ENCODE measurements around the gene SMIM32. TPM values are rescaled to one million over a fixed set of nuclear protein-coding genes. Genes with fewer than 3 reads are reported as not detected.

The SMIM32 gene
- total RNA-seq, 1 donor from 2014 or later, result 0.13 TPM

DNA sequence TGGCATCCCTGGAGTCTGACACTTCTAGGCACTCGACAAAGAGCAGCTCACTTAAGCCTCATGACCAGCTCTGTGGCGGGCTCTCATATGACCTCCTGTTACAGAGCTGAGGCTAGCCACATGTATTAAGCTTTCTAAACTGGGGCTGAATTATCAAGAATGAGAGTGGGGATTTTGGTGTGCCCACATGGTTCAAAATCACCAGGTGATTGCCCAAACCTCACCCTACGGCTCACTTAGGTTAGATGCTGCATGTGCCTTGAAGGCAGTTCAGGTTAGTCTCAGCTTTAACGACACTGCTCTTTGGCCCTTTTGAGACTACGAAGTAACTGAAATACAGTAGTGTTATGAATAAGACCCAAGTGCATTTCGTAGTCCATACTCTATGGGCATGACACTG is 39.4 kb upstream of the SMIM32 start:
- Histone ChIP-seq H2AFZ (replicated peaks) (no peak overlapping the region), H3K9me3 (ENCODE audit: low read depth) (no peaks in the 10 kb centered on the region), H3K4me1 (peaks cover 20% of the 10 kb centered on the region), H3K79me2 (ENCODE audit: low read depth) (no peaks in the 10 kb centered on the region), H3K27ac (no peak overlapping the region), H3K27me3 (no peaks in the 10 kb centered on the region), H4K20me1 (ENCODE audit: low read depth) (no peaks in the 10 kb centered on the region), H3K9ac (no peak overlapping the region), H3K4me2 (no peak overlapping the region), H3F3A (ENCODE audit: low read depth) (peaks cover 5% of the 10 kb centered on the region), H3K36me3 (no peaks in the 10 kb centered on the region), H3K4me3 (no peak overlapping the region)
- TF ChIP-seq EZH2 (IDR thresholded peaks at IDR 0.05), result no peak
- no peak for TF ChIP-seq EZH2phosphoT487 (IDR thresholded peaks at IDR 0.05)
- TF ChIP-seq CTCF (IDR thresholded peaks at IDR 0.05), result no peak
- H3K36me3 Mint-ChIP-seq, result no peaks in the 10 kb centered on the region
- no peak for DNase-seq (ENCODE audit: low spot score)
- no peak overlapping the region for H3K27ac Mint-ChIP-seq
- H3K27me3 Mint-ChIP-seq (ENCODE audit: insufficient read depth, low read depth), result no peaks in the 10 kb centered on the region
- H3K9me3 Mint-ChIP-seq, result no peaks in the 10 kb centered on the region
- H3K4me1 Mint-ChIP-seq, result peaks cover 29% of the 10 kb centered on the region
- no peak overlapping the region for H3K4me3 Mint-ChIP-seq

GRCh38 chr5:136230176-136230575 is 37.2 kb upstream of the SMIM32 start:
- TF ChIP-seq EZH2 (IDR thresholded peaks at IDR 0.05) (no peak), CTCF (IDR thresholded peaks at IDR 0.05) (no peak), EZH2phosphoT487 (IDR thresholded peaks at IDR 0.05) (no peak)
- H3K36me3 ChIP-seq, result no peaks in the 10 kb centered on the region
- H4K20me1 ChIP-seq (ENCODE audit: low read depth), result no peaks in the 10 kb centered on the region
- no peaks in the 10 kb centered on the region for H3F3A ChIP-seq (ENCODE audit: low read depth)
- H3K4me3 ChIP-seq, result no peak overlapping the region
- DNase-seq (ENCODE audit: low spot score), result peak; percentile 45
- Mint-ChIP-seq H3K4me1 (peaks cover 27% of the 10 kb centered on the region), H3K4me3 (no peak overlapping the region), H3K36me3 (no peaks in the 10 kb centered on the region), H3K27me3 (ENCODE audit: insufficient read depth, low read depth) (no peaks in the 10 kb centered on the region), H3K9me3 (no peaks in the 10 kb centered on the region), H3K27ac (no peak overlapping the region)
- H2AFZ ChIP-seq (replicated peaks), result no peak overlapping the region
- no peak overlapping the region for H3K9ac ChIP-seq
- no peaks in the 10 kb centered on the region for H3K79me2 ChIP-seq (ENCODE audit: low read depth)
- no peak overlapping the region for H3K27ac ChIP-seq
- no peaks in the 10 kb centered on the region for H3K27me3 ChIP-seq
- peaks cover 16% of the 10 kb centered on the region for H3K4me1 ChIP-seq
- H3K4me2 ChIP-seq, result peak overlapping the region; percentile 56
- no peaks in the 10 kb centered on the region for H3K9me3 ChIP-seq (ENCODE audit: low read depth)

DNA sequence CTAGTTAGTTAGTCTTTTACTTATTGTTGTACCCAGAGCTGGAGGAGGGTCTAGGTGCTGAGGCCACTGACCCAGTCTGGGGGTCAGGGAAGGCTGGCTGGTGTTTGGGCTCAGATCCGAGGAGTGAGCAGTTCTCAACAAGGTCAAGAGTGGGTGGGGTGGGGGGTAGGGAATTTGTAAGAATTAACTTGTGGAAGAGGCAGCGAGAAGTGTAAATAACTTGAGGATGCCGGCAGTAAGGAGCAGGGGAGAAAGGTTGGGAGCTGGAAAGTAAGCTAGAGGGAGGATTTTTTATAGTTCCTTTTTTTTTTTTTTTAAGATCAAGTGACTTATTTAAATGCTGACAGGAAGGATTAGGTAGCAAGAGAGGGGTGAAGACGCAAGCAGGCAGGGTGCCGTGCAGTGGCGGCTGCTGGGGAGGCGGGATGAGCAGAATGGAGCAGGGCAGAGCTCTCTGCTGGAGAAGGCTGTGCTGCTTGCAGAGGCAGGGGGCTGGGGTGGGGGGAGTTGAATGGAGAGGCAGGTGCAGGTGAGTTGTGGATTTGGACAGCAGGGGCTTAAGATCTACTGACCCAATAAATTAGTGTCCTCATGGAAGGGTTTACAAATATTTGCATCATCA is 35.3 kb upstream of the SMIM32 start:
- no peaks in the 10 kb centered on the region for H3K79me2 ChIP-seq (ENCODE audit: low read depth)
- H2AFZ ChIP-seq (replicated peaks), result no peak overlapping the region
- TF ChIP-seq EZH2 (IDR thresholded peaks at IDR 0.05), result no peak
- TF ChIP-seq CTCF (IDR thresholded peaks at IDR 0.05), result no peak
- no peak for TF ChIP-seq EZH2phosphoT487 (IDR thresholded peaks at IDR 0.05)
- H3K9me3 Mint-ChIP-seq, result no peaks in the 10 kb centered on the region
- H3K4me1 Mint-ChIP-seq, result peaks cover 27% of the 10 kb centered on the region
- no peak overlapping the region for H3K4me3 ChIP-seq
- no peaks in the 10 kb centered on the region for H3K36me3 ChIP-seq
- H3K36me3 Mint-ChIP-seq, result no peaks in the 10 kb centered on the region
- H3K27ac Mint-ChIP-seq, result peak overlapping the region; percentile 67
- no peaks in the 10 kb centered on the region for H3F3A ChIP-seq (ENCODE audit: low read depth)
- no peaks in the 10 kb centered on the region for H3K27me3 Mint-ChIP-seq (ENCODE audit: insufficient read depth, low read depth)
- no peaks in the 10 kb centered on the region for H3K27me3 ChIP-seq
- H3K9ac ChIP-seq, result no peak overlapping the region
- no peaks in the 10 kb centered on the region for H3K9me3 ChIP-seq (ENCODE audit: low read depth)
- no peak overlapping the region for H3K27ac ChIP-seq
- peaks cover 16% of the 10 kb centered on the region for H3K4me1 ChIP-seq
- peak overlapping the region; percentile 47 for H3K4me3 Mint-ChIP-seq
- H4K20me1 ChIP-seq (ENCODE audit: low read depth), result no peaks in the 10 kb centered on the region
- DNase-seq (ENCODE audit: low spot score), result peak; percentile 20
- H3K4me2 ChIP-seq, result no peak overlapping the region

All from neural progenitor cell (in vitro differentiated cells).